ENCODE measurements around the gene ACOX3.
A peak's percentile ranks its signal among the peaks of the same experiment; 100 is the strongest.

ACOX3 gene

GRCh38 chr4:8334786-8335460, 105.6 kb downstream of the ACOX3 start:
- DNase-seq (ENCODE audit: low spot score): no peak

GRCh38 chr4:8333726-8334460, 106.6 kb downstream of the ACOX3 start:
- no peak for DNase-seq (ENCODE audit: low spot score)

- DNase-seq (ENCODE audit: low spot score): no peak
Measured at GRCh38 chr4:8332891-8333331, 107.6 kb downstream of the ACOX3 start.

GRCh38 chr4:8332038-8332857, 108.3 kb downstream of the ACOX3 start:
- no peak for DNase-seq (ENCODE audit: low spot score)

- no peak for DNase-seq (ENCODE audit: low spot score)
Measured at GRCh38 chr4:8331575-8331955, 109.0 kb downstream of the ACOX3 start.

- DNase-seq (ENCODE audit: low spot score): peak; percentile 60
Measured at GRCh38 chr4:8330821-8331574, 109.5 kb downstream of the ACOX3 start.

GRCh38 chr4:8329859-8330761, 110.4 kb downstream of the ACOX3 start:
- no peak for DNase-seq (ENCODE audit: low spot score)

- DNase-seq (ENCODE audit: low spot score): no peak
Measured at GRCh38 chr4:8329560-8329858, 111.0 kb downstream of the ACOX3 start.

GRCh38 chr4:8328866-8329559, 111.5 kb downstream of the ACOX3 start:
- DNase-seq (ENCODE audit: low spot score): no peak

GRCh38 chr4:8328456-8328855, 112.1 kb downstream of the ACOX3 start:
- no peak for DNase-seq (ENCODE audit: low spot score)

GRCh38 chr4:8326206-8326605, 114.3 kb downstream of the ACOX3 start:
- no peak for DNase-seq (ENCODE audit: low spot score)

- DNase-seq (ENCODE audit: low spot score): no peak
Measured at GRCh38 chr4:8325291-8325973, 115.1 kb downstream of the ACOX3 start.

- DNase-seq (ENCODE audit: low spot score): no peak
Measured at GRCh38 chr4:8324640-8325239, 115.8 kb downstream of the ACOX3 start.

- no peak for DNase-seq (ENCODE audit: low spot score)
Measured at GRCh38 chr4:8323947-8324555, 116.5 kb downstream of the ACOX3 start.

GRCh38 chr4:8322794-8323704, 117.5 kb downstream of the ACOX3 start:
- DNase-seq (ENCODE audit: low spot score): no peak

GRCh38 chr4:8321771-8322170, 118.8 kb downstream of the ACOX3 start:
- no peak for DNase-seq (ENCODE audit: low spot score)

- DNase-seq (ENCODE audit: low spot score): no peak
Measured at GRCh38 chr4:8321220-8321619, 119.3 kb downstream of the ACOX3 start.

GRCh38 chr4:8320386-8320750, 120.2 kb downstream of the ACOX3 start:
- DNase-seq (ENCODE audit: low spot score): no peak

Data from Ammon's horn (tissue), 1 donor.